ENCODE results near the gene TEX29.

Gene TEX29

DNA sequence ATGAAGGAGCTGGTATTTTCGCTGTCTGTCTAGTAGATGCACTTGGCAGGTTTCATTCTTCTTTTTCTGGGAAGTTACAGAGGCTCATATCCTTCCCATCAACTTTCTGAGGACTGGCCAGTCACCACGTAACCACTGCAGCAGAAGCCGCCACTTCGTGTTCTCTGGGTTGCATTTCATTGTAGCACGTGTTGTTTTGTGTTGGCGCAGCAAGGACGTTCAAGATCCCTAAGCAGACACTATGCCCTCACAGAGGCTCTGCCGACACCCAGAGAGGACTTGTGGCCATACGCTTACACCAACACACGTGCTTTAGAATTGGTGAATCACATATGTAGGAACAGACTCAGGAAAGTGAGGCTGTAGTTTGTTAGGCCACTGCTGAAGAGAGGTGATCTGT is 42.2 kb upstream of the TEX29 start:
- POLR2A ChIA-PET (ENCODE audit: low non-redundant PET): no interaction called here

DNA sequence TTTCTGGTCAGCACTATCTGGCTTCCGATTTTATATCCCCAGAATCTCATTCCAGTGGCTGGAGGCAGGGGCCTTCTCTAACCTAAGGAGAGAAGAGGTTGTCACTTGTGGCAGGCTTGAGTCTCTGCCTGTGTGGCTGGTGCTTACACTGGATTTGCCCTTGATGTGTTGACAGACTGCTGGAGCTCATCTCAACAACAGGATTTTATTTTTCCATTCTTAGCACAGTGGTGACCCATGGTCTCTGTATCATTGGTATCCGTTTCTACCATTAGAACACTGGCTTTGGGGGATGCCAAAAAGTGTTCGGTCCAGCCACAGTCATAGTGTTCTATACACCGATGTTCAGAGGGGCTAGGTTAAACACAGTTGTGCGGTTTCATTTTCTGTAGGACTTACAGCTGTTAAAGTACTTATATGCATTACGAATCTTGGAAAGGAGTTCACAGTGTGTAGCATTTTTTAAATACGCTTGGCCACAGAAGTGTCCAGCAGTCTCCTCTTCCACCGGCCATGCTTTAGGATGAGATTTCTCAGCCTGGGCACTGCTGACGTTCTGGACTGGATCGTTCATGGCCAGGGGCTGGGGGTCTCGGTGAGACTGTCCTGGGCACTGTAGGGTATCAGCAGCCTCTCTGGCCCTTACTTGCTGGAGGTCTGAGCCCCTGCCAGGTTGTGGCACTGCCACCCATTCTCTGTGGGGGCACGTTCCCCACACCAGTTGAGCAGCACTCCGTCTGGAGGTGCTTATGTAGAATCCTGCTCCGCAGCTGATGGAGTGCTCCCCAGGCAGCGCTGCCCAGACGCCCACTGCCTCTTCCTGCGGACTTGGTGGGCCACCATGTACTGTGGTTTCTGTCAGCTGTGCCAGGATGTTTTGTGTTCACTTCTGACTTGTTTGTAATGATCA is 41.4 kb upstream of the TEX29 start:
- TF ChIP-seq, protein P1, sequence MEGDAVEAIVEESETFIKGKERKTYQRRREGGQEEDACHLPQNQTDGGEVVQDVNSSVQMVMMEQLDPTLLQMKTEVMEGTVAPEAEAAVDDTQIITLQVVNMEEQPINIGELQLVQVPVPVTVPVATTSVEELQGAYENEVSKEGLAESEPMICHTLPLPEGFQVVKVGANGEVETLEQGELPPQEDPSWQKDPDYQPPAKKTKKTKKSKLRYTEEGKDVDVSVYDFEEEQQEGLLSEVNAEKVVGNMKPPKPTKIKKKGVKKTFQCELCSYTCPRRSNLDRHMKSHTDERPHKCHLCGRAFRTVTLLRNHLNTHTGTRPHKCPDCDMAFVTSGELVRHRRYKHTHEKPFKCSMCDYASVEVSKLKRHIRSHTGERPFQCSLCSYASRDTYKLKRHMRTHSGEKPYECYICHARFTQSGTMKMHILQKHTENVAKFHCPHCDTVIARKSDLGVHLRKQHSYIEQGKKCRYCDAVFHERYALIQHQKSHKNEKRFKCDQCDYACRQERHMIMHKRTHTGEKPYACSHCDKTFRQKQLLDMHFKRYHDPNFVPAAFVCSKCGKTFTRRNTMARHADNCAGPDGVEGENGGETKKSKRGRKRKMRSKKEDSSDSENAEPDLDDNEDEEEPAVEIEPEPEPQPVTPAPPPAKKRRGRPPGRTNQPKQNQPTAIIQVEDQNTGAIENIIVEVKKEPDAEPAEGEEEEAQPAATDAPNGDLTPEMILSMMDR (conservative IDR thresholded peaks at IDR 0.05; ENCODE audit: low read depth): no peak
- no peak for DNase-seq (ENCODE audit: low spot score)
- H3K27ac ChIP-seq: no peak overlapping the region
- ChIA-PET CTCF (no interaction called here), POLR2A (ENCODE audit: low non-redundant PET) (no interaction called here)

More for the DNA sequence above, 42.2 kb upstream of the TEX29 start:
- CTCF ChIA-PET: no interaction called here
- H3K27ac ChIP-seq: no peak overlapping the region
- DNase-seq (ENCODE audit: low spot score): no peak
- TF ChIP-seq, protein P1 (conservative IDR thresholded peaks at IDR 0.05; ENCODE audit: low read depth): no peak

DNA sequence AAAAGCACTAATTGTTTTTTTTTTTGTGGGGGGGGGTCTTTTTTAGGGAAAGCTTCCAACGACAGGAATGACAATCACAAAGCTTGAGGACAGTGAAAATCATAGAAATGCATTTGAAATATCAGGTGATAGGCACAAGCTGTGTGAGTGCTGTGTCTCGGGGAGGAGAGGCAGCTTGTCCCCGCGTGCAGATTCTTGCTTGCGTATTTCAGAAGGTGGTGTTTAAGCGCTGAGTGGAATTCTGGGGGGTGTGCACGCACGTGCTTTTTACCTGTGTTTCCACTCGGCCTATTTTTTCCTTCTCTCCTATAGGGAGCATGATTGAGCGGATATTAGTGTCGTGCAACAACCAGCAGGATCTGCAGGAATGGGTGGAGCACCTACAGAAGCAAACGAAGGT is 40.2 kb upstream of the TEX29 start:
- ChIA-PET CTCF (interaction anchor here (0.6 to 0.7 kb wide), 2 partner anchors 17 to 194 kb away, joined by 3 read pairs; no protein-coding TSS in a partner anchor), POLR2A (ENCODE audit: low non-redundant PET) (no interaction called here)
- TF ChIP-seq, protein P1 (conservative IDR thresholded peaks at IDR 0.05; ENCODE audit: low read depth): no peak
- no peak for DNase-seq (ENCODE audit: low spot score)
- no peak overlapping the region for H3K27ac ChIP-seq

DNA sequence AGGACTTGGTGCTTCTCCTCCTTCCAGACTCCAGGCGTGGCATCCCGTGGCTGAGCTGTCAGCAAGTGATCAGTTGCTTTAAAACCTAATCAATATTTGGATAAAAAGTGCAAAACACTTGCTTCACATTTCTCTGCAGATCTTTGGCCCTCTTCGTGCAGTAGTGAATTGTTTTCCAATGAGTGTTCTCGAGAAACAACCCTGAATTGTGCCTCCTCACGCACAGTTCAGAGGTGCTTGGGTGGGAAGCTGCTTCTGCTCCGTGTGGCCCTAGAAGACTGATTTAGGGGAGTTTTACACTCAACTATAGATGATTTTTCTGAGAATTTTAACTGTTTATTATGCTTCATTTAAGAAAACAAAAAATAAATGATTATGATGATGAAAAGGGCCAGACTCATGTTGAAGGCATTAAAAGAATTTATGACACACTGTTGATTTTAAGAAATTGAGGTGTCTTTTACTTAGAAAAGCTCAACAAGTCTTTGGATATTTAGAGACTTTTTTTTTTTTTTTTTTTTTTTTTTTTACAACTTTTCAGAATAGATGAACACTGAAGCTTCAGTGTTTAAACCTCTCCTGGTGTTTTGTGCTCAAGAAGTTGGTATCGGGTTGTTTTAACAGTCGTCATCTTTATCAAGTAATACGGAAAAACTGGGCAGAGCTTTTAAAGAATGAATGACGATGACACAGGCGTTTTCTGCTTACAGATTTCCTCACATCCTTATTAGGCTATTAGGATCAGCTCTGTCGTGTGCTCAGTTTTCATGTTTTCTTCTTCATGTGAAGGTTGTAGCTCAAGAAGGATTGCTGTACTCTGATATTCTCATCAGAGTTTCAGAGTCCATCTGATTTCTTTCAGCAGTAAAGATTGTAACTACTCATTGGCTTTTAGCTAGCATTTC is 39.5 kb upstream of the TEX29 start:
- ChIA-PET CTCF (interaction anchor here (0.6 to 0.7 kb wide), 3 partner anchors 16 to 193 kb away, joined by 3 read pairs; no protein-coding TSS in a partner anchor), POLR2A (ENCODE audit: low non-redundant PET) (no interaction called here)
- H3K27ac ChIP-seq: no peak overlapping the region

DNA sequence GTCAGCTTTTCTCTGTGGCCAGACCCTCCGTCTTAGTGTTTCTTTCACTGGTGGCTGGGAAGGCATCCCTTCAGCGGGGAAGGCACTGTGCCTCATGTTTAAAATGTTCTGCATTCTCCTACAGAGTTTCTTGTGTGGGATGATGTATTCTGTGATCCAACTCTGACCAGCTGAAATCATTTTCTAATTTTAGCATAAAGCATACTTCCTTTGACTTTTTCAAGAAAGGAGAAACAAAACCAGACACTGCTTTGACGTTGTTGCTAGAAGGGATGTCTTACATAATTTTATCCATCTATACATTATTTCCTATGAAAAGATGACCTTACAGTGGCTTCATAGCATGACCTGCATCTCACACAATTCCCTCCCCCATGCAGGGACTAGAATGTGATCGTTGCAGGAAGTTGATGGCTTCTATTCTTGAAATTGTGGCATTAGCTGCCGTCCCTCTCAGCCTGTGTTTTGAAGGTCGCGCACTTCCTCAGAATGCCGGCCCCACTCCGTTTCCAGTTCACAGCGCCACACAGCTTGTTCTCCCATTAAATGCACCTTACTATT is 38.6 kb upstream of the TEX29 start:
- POLR2A ChIA-PET (ENCODE audit: low non-redundant PET): no interaction called here
- CTCF ChIA-PET: no interaction called here
- TF ChIP-seq, protein P1 (conservative IDR thresholded peaks at IDR 0.05; ENCODE audit: low read depth): no peak
- DNase-seq (ENCODE audit: low spot score): no peak
- H3K27ac ChIP-seq: no peak overlapping the region

More for the DNA sequence above, 39.5 kb upstream of the TEX29 start:
- TF ChIP-seq, protein P1 (conservative IDR thresholded peaks at IDR 0.05; ENCODE audit: low read depth): no peak
- DNase-seq (ENCODE audit: low spot score): no peak

DNA sequence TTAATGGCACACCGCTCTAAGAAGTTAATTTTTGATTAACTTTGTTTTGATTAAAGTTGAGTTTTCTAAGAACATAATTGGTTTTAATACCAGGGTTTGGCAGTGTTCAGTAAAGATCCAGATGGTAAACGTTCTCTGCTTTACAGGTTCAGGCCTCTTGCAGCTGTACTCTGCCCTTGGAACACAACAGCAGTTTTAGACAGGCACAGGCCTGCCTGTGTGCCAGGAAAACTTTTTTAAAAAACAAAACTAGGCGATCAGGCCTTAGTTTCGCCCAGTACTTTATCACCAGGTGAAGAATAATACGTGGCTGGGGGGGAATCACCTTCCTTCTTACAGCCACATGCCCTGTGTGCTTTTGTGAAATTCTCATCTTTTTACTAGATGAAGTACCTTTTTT is 38.0 kb upstream of the TEX29 start:
- ChIA-PET CTCF (no interaction called here), POLR2A (ENCODE audit: low non-redundant PET) (no interaction called here)
- H3K27ac ChIP-seq: no peak overlapping the region
- DNase-seq (ENCODE audit: low spot score): no peak
- TF ChIP-seq, protein P1 (conservative IDR thresholded peaks at IDR 0.05; ENCODE audit: low read depth): no peak

All from RWPE1 (cell line).